Measurements from ENCODE around the gene MEI4.
"Not testable (repeated sequence)": the region's sequence is repeated elsewhere in the genome, so short reads cannot be mapped to it uniquely, and the experiment has no call there.

Gene MEI4

GRCh38 chr6:77678048-77678447, 25.2 kb downstream of the MEI4 start:
- TF ChIP-seq CTCF (IDR thresholded peaks at IDR 0.05) = no peak
- Histone ChIP-seq H3K4me3 (no peak overlapping the region), H3K9me3 (no peaks in the 10 kb centered on the region), H3K36me3 (no peaks in the 10 kb centered on the region), H3K27ac (no peak overlapping the region), H3K4me1 (no peaks in the 10 kb centered on the region), H3K27me3 (no peaks in the 10 kb centered on the region)
- intact Hi-C loops (cut with DNase I; ENCODE audit: low total_unique reads) = no loop called here
- DNase-seq = no peak

GRCh38 chr6:77683515-77683914, 30.7 kb downstream of the MEI4 start:
- no peaks in the 10 kb centered on the region for H3K36me3 ChIP-seq
- intact Hi-C loops (cut with DNase I; ENCODE audit: low total_unique reads) = no loop called here
- H3K4me3 ChIP-seq = no peak overlapping the region
- no peaks in the 10 kb centered on the region for H3K9me3 ChIP-seq
- no peaks in the 10 kb centered on the region for H3K4me1 ChIP-seq
- DNase-seq = no peak
- no peaks in the 10 kb centered on the region for H3K27me3 ChIP-seq
- TF ChIP-seq CTCF (IDR thresholded peaks at IDR 0.05) = no peak
- no peak overlapping the region for H3K27ac ChIP-seq

GRCh38 chr6:77686931-77687330, 34.1 kb downstream of the MEI4 start:
- Histone ChIP-seq H3K27ac (no peak overlapping the region), H3K4me1 (no peaks in the 10 kb centered on the region), H3K9me3 (no peaks in the 10 kb centered on the region), H3K27me3 (no peaks in the 10 kb centered on the region), H3K4me3 (no peak overlapping the region), H3K36me3 (no peaks in the 10 kb centered on the region)
- no peak for DNase-seq
- no peak for TF ChIP-seq CTCF (IDR thresholded peaks at IDR 0.05)
- intact Hi-C loops (cut with DNase I; ENCODE audit: low total_unique reads) = no loop called here

- intact Hi-C loops (cut with DNase I; ENCODE audit: low total_unique reads) = no loop called here
Observed at GRCh38 chr6:77688649-77689048, 35.8 kb downstream of the MEI4 start.

GRCh38 chr6:77700095-77700494, 47.3 kb downstream of the MEI4 start:
- H3K4me3 ChIP-seq; H3K4me1 ChIP-seq; DNase-seq; intact Hi-C loops (cut with DNase I; ENCODE audit: low total_unique reads); H3K27me3 ChIP-seq; H3K27ac ChIP-seq; H3K9me3 ChIP-seq; H3K36me3 ChIP-seq: not testable (repeated sequence)

More at GRCh38 chr6:77688649-77689048, 35.8 kb downstream of the MEI4 start:
- H3K9me3 ChIP-seq = no peaks in the 10 kb centered on the region
- H3K4me1 ChIP-seq = no peaks in the 10 kb centered on the region
- no peak for DNase-seq
- H3K36me3 ChIP-seq = no peaks in the 10 kb centered on the region
- TF ChIP-seq CTCF (IDR thresholded peaks at IDR 0.05) = no peak
- H3K4me3 ChIP-seq = no peak overlapping the region
- no peak overlapping the region for H3K27ac ChIP-seq
- no peaks in the 10 kb centered on the region for H3K27me3 ChIP-seq

- Histone ChIP-seq H3K9me3 (peaks cover 7 to 19% (median 14%) of the 10 kb centered on the region in 3 donors), H3K4me3 (no peak overlapping the region), H3K36me3 (no peaks in the 10 kb centered on the region), H3K27ac (no peak overlapping the region), H3K27me3 (no peaks in the 10 kb centered on the region), H3K4me1 (no peaks in the 10 kb centered on the region)
- intact Hi-C loops (cut with DNase I; ENCODE audit: low total_unique reads) = no loop called here
- no peak for DNase-seq
- TF ChIP-seq CTCF (IDR thresholded peaks at IDR 0.05) = no peak
Observed at GRCh38 chr6:77707603-77708002, 54.8 kb downstream of the MEI4 start.
